MM.1S (cell line): ENCODE measurements around the gene UBAP2L.

Source experiments
- DNase-seq: peaks from one replicate; pipeline ENCODE4 v3.0.0-alpha.2; 2015
- H2AFZ ChIP-seq: fragments of 300-600 bp; sonication (generic); 2 replicates; pipeline ENCODE4 v1.6.0; 2016; ENCODE audit warnings: antibody characterized with exemption, low read length
- H3F3A ChIP-seq: fragments of 300-600 bp; sonication (generic); 2 replicates; pipeline ENCODE4 v1.6.1; 2016; ENCODE audit warnings: mild to moderate bottlenecking, antibody characterized with exemption, low read length, moderate library complexity, mixed read lengths; ENCODE audit not compliant: insufficient read depth
- H3K27ac ChIP-seq: fragments of 300-600 bp; sonication (generic); 2 replicates; pipeline ENCODE4 v1.5.1; 2016; ENCODE audit warnings: mild to moderate bottlenecking, low read length
- H3K27me3 ChIP-seq: fragments of 300-600 bp; sonication (generic); replicated peaks from 2 replicates; pipeline ENCODE4 v1.6.0; 2016; ENCODE audit warnings: low read length; ENCODE audit not compliant: insufficient read depth
- H3K36me3 ChIP-seq: fragments of 300-600 bp; sonication (generic); replicated peaks from 2 replicates; pipeline ENCODE4 v1.6.1; 2016; ENCODE audit warnings: mild to moderate bottlenecking, low read length, mixed read lengths; ENCODE audit not compliant: insufficient read depth
- H3K4me1 ChIP-seq: fragments of 300-600 bp; sonication (generic); 2 replicates; pipeline ENCODE4 v1.6.1; 2016; ENCODE audit warnings: low read length, mixed read lengths
- H3K4me2 ChIP-seq: fragments of 300-600 bp; sonication (generic); 2 replicates; pipeline ENCODE4 v1.6.0; 2016; ENCODE audit warnings: low read depth, low read length
- H3K4me3 ChIP-seq: fragments of 300-600 bp; sonication (generic); 2 replicates; pipeline ENCODE4 v1.5.1; 2016; ENCODE audit warnings: low read length, mixed read lengths
- H3K79me2 ChIP-seq: fragments of 300-600 bp; sonication (generic); 2 replicates; pipeline ENCODE4 v1.6.1; 2016; ENCODE audit warnings: mixed run types, low read length, mixed read lengths
- H3K9ac ChIP-seq: fragments of 300-600 bp; sonication (generic); 2 replicates; pipeline ENCODE4 v1.6.1; 2016; ENCODE audit warnings: low read length, mixed read lengths
- H3K9me2 ChIP-seq: fragments of 300-600 bp; sonication (generic); replicated peaks from 2 replicates; pipeline ENCODE4 v1.6.1; 2016; ENCODE audit warnings: mild to moderate bottlenecking, low read length, mixed read lengths; ENCODE audit not compliant: insufficient read depth
- H3K9me3 ChIP-seq: fragments of 300-600 bp; sonication (generic); replicated peaks from 2 replicates; pipeline ENCODE4 v1.6.1; 2016; ENCODE audit warnings: mild to moderate bottlenecking, low read length, mixed read lengths; ENCODE audit not compliant: insufficient read depth
- H4K20me1 ChIP-seq: fragments of 300-600 bp; sonication (generic); 2 replicates; pipeline ENCODE4 v1.6.1; 2016; ENCODE audit warnings: mild to moderate bottlenecking, low read length, moderate library complexity, mixed read lengths; ENCODE audit not compliant: insufficient read depth
- EZH2 ChIP-seq: fragments of 300-600 bp; sonication (generic); optimal IDR thresholded peaks from 2 replicates; pipeline ENCODE3; 2017; ENCODE audit warnings: low read depth, mild to moderate bottlenecking, antibody characterized with exemption, low read length, mixed read lengths
- EZH2phosphoT487 ChIP-seq: fragments of 300-600 bp; sonication (generic); IDR thresholded peaks from 2 replicates; pipeline ENCODE4 v1.6.1; 2018; ENCODE audit warnings: antibody characterized with exemption, low read length
- TF ChIP-seq, protein P1 (sequence below): fragments of 300-600 bp; sonication (generic); IDR thresholded peaks from 2 replicates; pipeline ENCODE4 v1.5.1; 2016; ENCODE audit warnings: antibody characterized with exemption, low read length, mixed read lengths

Gene UBAP2L

DNA sequence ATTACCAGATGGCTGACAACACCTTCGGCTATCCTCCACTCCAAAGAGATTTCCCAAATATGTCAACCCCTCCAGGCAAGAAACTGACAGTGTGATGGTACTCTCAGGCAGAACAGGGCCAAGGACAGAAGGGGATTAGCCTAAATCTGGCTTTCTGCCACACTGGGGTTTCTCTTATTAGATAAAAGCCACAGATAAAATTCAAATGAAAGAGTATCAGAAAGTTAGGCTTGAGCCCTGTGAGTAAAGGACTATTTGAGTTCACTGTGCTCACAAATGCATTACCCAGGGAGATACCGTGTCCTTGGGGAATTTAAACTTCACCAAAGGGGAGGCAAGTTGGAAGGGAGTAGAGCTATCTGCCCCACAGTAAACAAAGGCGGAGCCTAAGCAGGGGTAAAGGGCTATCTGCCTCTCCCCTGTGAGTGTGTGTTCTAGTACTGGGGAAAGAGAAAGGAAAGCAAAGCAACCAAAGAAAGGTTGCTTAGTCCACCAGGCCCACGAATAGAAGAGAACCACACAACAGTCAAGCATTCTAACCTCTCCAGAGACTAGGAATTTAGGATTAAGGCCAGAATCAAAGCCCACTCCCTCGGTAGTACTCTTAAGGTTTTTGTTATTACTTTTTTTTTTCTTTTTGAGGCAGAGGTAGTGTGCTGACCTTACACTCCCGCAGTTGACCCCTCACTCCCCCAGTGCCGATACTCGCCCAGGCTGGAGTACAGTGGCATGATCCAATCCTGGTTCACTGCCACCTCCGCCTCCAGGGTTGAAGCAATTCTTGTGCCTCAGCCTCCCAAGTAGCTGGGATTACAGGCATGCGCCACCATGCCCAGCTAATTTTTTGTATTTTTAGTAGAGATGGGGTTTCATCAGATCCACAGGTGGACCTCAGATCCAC, 41.6 kb upstream of the UBAP2L start:
- DNase-seq, result no peak
- Histone ChIP-seq H3K79me2 (peaks cover 88% of the 10 kb centered on the region), H3F3A (peaks cover 42% of the 10 kb centered on the region), H3K4me1 (peaks cover 50% of the 10 kb centered on the region), H3K9me2 (no peaks in the 10 kb centered on the region), H3K4me3 (no peak overlapping the region), H2AFZ (no peak overlapping the region), H3K9me3 (no peaks in the 10 kb centered on the region), H3K4me2 (peak overlapping the region; percentile 1; the same call in 1 of the 2 replicates), H3K27ac (no peak overlapping the region), H3K9ac (no peak overlapping the region), H4K20me1 (peaks cover 73% of the 10 kb centered on the region), H3K36me3 (peaks cover 7% of the 10 kb centered on the region; the same call in 1 of the 2 replicates), H3K27me3 (no peaks in the 10 kb centered on the region)
- TF ChIP-seq EZH2phosphoT487, result no peak
- TF ChIP-seq EZH2, result no peak
- TF ChIP-seq, protein P1, sequence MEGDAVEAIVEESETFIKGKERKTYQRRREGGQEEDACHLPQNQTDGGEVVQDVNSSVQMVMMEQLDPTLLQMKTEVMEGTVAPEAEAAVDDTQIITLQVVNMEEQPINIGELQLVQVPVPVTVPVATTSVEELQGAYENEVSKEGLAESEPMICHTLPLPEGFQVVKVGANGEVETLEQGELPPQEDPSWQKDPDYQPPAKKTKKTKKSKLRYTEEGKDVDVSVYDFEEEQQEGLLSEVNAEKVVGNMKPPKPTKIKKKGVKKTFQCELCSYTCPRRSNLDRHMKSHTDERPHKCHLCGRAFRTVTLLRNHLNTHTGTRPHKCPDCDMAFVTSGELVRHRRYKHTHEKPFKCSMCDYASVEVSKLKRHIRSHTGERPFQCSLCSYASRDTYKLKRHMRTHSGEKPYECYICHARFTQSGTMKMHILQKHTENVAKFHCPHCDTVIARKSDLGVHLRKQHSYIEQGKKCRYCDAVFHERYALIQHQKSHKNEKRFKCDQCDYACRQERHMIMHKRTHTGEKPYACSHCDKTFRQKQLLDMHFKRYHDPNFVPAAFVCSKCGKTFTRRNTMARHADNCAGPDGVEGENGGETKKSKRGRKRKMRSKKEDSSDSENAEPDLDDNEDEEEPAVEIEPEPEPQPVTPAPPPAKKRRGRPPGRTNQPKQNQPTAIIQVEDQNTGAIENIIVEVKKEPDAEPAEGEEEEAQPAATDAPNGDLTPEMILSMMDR, result no peak

DNA sequence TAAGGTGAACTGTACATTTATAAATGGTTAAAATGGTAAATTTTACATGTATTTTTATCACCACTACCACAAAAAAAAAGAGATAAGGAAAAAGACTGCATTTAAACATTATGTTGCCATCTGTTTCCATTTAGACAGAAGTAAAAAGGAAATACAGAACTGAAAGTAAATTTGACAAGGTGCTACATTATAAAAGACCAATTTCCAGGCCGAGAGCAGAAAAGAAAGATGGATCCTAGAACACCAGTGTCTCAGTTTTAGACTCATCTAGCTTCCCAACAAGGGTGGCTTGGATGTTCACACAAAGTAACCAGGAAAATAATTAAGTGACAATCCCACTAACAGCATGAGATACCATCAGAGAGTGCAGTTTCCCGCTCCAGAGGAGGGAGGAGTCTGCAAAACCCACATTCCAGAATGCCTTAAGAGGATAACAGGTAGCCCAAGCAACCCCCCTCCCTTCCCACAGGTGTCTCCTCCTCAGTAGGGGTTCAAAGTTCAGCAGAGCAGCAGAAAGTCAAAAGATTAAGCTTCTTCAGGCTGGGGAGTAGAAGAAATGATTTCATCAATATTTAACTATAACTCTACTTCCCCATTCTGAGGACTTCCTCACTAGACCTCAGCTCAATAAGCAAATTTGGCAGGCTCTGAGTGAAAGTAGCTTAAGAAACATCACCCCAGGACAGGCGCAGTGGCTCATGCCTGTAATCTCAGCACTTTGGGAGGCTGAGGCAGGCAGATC, 40.6 kb upstream of the UBAP2L start:
- DNase-seq, result peak; percentile 34
- peaks cover 4% of the 10 kb centered on the region; the same call in 1 of the 2 replicates for H3K36me3 ChIP-seq
- peaks cover 66% of the 10 kb centered on the region for H4K20me1 ChIP-seq
- H3K9me3 ChIP-seq, result no peaks in the 10 kb centered on the region
- no peak overlapping the region for H3K9ac ChIP-seq
- peak overlapping the region; percentile 22 for H3K4me2 ChIP-seq
- TF ChIP-seq, protein P1, result no peak
- TF ChIP-seq EZH2phosphoT487 (no peak), EZH2 (no peak)
- H3K79me2 ChIP-seq, result peaks cover 79% of the 10 kb centered on the region
- no peaks in the 10 kb centered on the region for H3K27me3 ChIP-seq
- H3K27ac ChIP-seq, result no peak overlapping the region; the same call in 1 of the 2 replicates
- peaks cover 50% of the 10 kb centered on the region for H3K4me1 ChIP-seq
- peaks cover 38% of the 10 kb centered on the region for H3F3A ChIP-seq
- H3K9me2 ChIP-seq, result no peaks in the 10 kb centered on the region
- no peak overlapping the region for H3K4me3 ChIP-seq
- no peak overlapping the region for H2AFZ ChIP-seq

DNA sequence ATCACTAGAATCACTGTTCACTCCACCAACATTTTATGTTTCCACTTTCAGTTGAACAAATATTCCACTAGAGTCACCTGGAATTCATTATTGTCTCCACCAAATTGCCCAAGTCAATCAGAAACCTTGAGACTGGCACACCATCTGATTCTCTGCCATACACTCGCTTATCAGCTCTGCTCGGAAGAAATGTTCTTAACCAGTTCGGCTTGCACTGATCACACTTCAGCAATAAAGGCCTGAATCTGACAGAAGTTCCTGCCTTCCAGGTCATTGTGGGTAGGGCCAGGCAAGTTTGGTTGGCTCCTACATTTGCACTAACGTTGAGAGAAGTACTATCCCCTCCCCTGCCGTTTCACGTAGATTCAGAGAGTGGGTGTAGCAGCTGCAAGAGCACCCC, 38.8 kb upstream of the UBAP2L start:
- DNase-seq, result no peak
- peaks cover 53% of the 10 kb centered on the region for H3K4me1 ChIP-seq
- peaks cover 50% of the 10 kb centered on the region for H4K20me1 ChIP-seq
- H3K9ac ChIP-seq, result peak overlapping the region; percentile 76
- H3K79me2 ChIP-seq, result peaks cover 61% of the 10 kb centered on the region
- H3F3A ChIP-seq, result peaks cover 47% of the 10 kb centered on the region
- no peaks in the 10 kb centered on the region for H3K27me3 ChIP-seq
- no peaks in the 10 kb centered on the region for H3K9me2 ChIP-seq
- H3K36me3 ChIP-seq, result 0 out of 2 replicates have a peak, but pooled peaks cover 4% of the 10 kb centered on the region
- TF ChIP-seq, protein P1, result no peak
- TF ChIP-seq EZH2phosphoT487, result no peak
- TF ChIP-seq EZH2, result no peak
- H3K4me2 ChIP-seq, result peak overlapping the region; percentile 71
- H3K4me3 ChIP-seq, result peak overlapping the region; percentile 89
- peak overlapping the region; percentile 69; the same call in 1 of the 2 replicates for H3K27ac ChIP-seq
- no peaks in the 10 kb centered on the region for H3K9me3 ChIP-seq
- H2AFZ ChIP-seq, result no peak overlapping the region
